Right cardiac atrium (tissue), 5 donors: ENCODE results near the gene CDC34. TPM values are rescaled to one million over a fixed set of nuclear protein-coding genes. Genes with fewer than 3 reads are reported as not detected.

ENCODE experiments used
- ATAC-seq, 2 donors: fragments of 200-7000 bp; cut with Tn5 transposase; one replicate each; pipeline versions ENCODE4 v1.8.0 to v1.9.1; 2020; ENCODE audit warnings: moderate library complexity in 2 of 2, mild to moderate bottlenecking in 1 of 2
- DNase-seq, 3 donors: peaks; one replicate each; pipeline ENCODE4 v3.0.0-alpha.2; 2020
- H3K27ac ChIP-seq: one replicate; pipeline ENCODE4 v1.5.1; 2013; ENCODE audit warnings: mild to moderate bottlenecking, low read length, control low read depth, moderate library complexity
- H3K27me3 ChIP-seq: one replicate; pipeline ENCODE4 v1.6.1; 2013; ENCODE audit not compliant: control insufficient read depth, insufficient read depth
- H3K4me1 ChIP-seq: one replicate; pipeline ENCODE4 v1.6.1; 2013; ENCODE audit warnings: low read length; ENCODE audit not compliant: control insufficient read depth, insufficient read depth
- H3K4me3 ChIP-seq: one replicate; pipeline ENCODE4 v1.5.1; 2013; ENCODE audit warnings: low read length, control low read depth
- H3K9me3 ChIP-seq: one replicate; pipeline ENCODE4 v1.6.1; 2013; ENCODE audit warnings: low read length; ENCODE audit not compliant: control insufficient read depth
- WGBS: extraction: QIAGEN DNeasy Blood & Tissue Kit; methylation state at CpG from one replicate; pipeline ENCODE4 v1.1.7; 2013; 5-methylcytosine and 5-hydroxymethylcytosine counted together
- intact Hi-C, 4 donors: fragments of 100-400 bp; cut with DNase I; formaldehyde crosslinking; loops; one replicate each; pipeline versions ENCODE4 v1.11.0 to v1.14.0; 2022 to 2023
- polyA plus RNA-seq: library from polyadenylated mRNA; stranded (reverse); fragments of 200-250 nt; gene quantifications from one replicate; pipeline ENCODE4 v1.2.3, GENCODE V29; 2013
- total RNA-seq, 4 donors: library from RNA; stranded (reverse); fragmentation: NEBNext Ultra II Directional; extraction: Animal tissue kit (Norgen Biotek cat#: 25700); gene quantifications; one replicate each; pipeline ENCODE4 v1.2.1, GENCODE V29; 2021
- donor health status: healthy with polysubstance abuse.
- donor health status: DM: no; HTN: yes; CAD: no.
- donor health status: DM: no; HTN: no; CAD: no.
- donor health status: DM: no; HTN: yes; CAD: no; lungs with severe emphysema.
- donor health status: DM: yes; HTN: yes; CAD: no.

The CDC34 gene
- total and polyA plus RNA-seq, 5 donors: 66.8 to 95.8 (median 75.9) TPM

DNA sequence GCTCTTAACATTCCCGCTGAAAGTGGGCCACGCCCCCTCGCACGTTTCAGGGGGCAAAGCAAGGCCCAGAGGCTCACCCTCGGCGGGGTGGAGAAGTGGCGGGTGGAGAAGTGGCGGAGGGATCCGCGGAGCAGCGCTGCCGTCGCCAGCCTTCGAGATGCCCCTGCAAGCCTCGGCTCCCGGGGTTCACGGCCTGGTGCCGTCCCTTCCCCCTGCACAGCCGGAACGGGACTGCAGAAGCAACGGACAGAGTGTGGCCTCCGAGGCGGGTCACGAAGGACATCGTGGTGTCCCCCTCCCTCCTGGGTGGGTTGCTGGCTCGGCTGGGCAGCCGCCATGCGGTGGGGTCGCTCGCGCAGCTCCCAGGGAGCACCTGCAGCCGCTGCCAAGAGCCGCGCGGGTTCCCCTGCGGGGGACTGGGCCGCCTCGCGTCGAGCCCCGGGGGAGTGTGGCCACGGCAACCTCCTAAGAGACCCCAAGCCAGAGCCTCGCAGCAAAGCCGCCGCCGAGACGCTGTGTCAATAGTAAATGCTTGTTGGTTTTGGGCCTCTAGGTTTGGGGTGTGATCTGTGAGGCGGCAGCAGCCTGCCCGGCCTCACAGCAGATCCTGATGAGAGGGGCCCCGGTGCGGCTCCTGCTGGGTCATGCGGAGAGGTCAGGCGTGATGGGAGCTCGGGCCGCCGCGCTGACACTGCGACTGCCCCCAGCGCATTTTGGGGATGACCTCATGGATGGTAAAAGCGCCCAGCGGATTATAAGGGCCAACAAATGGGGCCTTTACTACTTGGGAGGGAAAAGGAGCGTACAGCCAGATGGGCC, 18.8 kb upstream of the CDC34 start:
- Histone ChIP-seq H3K9me3 (no peaks in the 10 kb centered on the region), H3K4me3 (no peak overlapping the region), H3K27ac (no peak overlapping the region), H3K27me3 (no peaks in the 10 kb centered on the region), H3K4me1 (no peaks in the 10 kb centered on the region)
- ATAC-seq: no peak
- intact Hi-C loops: no loop called here
- 33% methylated on average over 62 of the region's 62 CpGs for WGBS
- DNase-seq: peak; percentile 21 to 63 (median 62)

DNA sequence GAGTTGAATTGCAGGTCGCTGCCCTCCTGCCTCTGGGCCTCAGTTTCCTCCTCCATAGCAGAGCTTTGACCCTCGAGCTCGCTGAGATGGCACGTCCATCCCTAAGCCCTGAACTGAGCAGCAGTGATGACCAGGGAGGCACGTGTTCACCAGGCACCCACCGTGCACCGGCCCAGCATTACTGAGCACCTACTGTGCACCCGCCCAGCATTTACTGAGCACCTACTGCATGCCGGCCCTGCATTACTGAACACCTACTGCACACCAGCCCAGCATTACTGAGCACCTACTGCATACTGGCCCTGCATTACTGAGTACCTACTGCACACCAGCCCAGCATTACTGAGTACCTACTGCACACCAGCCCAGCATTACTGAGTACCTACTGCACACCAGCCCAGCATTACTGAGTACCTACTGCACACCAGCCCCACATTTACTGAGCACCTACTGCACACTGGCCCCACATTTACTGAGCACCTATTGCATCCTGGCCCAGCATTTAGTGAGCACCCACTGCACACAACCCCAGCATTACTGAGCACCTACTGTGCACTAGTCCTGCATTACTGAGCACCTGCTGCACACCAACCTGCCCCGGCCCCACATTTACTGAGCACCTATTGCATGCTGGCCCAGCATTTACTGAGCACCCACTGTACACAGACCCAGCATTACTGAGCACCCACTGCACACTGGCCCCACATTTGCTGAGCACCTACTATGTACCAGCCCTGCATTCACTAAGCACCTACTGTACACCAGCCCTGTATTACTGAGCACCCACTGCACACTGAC, 18.0 kb upstream of the CDC34 start:
- Histone ChIP-seq H3K4me1 (no peaks in the 10 kb centered on the region), H3K9me3 (no peaks in the 10 kb centered on the region), H3K4me3 (no peak overlapping the region), H3K27me3 (no peaks in the 10 kb centered on the region), H3K27ac (no peak overlapping the region)
- ATAC-seq (no peak), DNase-seq (peak in 1 of 3 donors; percentile 37)
- intact Hi-C loops: no loop called here
- 83% methylated on average over 10 of the region's 10 CpGs for WGBS

DNA sequence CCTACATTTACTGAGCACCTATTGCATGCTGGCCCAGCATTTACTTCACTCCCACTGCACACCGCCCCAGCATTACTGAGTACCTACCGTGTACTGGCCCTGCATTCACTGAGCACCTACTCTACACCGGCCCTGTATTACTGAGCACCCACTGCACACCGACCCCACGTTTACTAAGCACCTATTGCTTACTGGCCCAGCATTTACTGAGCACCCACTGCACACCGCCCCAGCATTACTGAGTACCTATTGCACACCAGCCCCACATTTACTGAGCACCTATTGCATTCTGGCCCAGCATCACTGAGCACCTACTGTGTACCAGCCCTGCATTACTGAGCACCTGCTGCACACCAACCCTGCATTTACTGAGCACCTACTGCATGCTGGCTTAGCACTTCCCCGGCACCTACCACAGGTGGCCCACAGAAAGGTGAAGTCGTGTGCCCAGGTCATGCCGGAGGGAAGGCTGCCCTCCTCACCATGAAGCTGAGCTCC, 17.3 kb upstream of the CDC34 start:
- peak in 1 of 3 donors; percentile 22 for DNase-seq
- 98% methylated on average over 9 of the region's 9 CpGs for WGBS
- H3K4me1 ChIP-seq: no peaks in the 10 kb centered on the region
- no peaks in the 10 kb centered on the region for H3K27me3 ChIP-seq
- intact Hi-C loops: no loop called here
- H3K9me3 ChIP-seq: no peaks in the 10 kb centered on the region
- no peak overlapping the region for H3K4me3 ChIP-seq
- no peak overlapping the region for H3K27ac ChIP-seq
- ATAC-seq: no peak

DNA sequence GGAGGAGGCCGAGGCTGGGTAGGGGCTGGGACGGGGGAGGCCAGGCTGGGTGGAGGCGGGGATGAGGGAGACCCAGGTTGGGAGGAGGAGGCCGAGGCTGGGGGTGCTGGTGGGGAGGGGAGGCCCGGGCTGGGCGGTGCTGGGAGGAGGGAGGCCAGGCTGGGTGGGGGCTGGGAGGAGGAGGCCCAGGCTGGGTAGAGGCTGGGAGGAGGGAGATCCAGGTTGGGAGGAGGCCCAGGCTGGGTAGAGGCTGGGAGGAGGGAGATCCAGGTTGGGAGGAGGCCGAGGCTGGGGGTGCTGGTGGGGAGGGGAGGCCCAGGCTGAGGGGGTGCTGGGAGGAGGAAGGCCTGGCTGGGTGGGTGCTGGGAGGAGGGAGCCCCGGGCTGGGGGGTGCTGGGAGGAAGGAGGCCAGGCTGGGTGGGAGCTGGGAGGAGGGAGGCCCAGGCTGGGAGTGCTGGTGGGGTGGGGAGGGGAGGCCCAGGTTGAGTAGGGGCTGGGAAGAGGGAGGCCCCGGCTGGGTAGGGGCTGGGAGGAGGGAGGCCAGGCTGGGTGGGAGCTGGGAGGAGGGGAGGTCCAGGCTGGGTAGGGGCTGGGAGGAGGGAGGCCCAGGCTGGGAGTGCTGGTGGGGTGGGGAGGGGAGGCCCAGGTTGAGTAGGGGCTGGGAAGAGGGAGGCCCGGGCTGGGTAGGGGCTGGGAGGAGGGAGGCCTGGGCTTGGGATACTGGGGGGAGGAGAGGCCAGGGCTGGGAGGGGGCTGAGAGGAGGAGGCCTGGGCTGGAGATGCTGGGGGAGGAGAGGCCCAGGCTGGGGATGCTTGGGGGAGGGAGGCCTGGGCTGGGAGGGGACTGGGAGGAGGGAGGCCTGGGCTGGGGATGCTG, 13.6 kb upstream of the CDC34 start:
- intact Hi-C loops: no loop called here
- H3K27me3 ChIP-seq: no peaks in the 10 kb centered on the region
- no peaks in the 10 kb centered on the region for H3K9me3 ChIP-seq
- peak; percentile 15 to 26 for ATAC-seq
- peak; percentile 14 to 65 (median 49) for DNase-seq
- H3K27ac ChIP-seq: no peak overlapping the region
- 75% methylated on average over 10 of the region's 10 CpGs for WGBS
- H3K4me3 ChIP-seq: no peak overlapping the region
- no peaks in the 10 kb centered on the region for H3K4me1 ChIP-seq

DNA sequence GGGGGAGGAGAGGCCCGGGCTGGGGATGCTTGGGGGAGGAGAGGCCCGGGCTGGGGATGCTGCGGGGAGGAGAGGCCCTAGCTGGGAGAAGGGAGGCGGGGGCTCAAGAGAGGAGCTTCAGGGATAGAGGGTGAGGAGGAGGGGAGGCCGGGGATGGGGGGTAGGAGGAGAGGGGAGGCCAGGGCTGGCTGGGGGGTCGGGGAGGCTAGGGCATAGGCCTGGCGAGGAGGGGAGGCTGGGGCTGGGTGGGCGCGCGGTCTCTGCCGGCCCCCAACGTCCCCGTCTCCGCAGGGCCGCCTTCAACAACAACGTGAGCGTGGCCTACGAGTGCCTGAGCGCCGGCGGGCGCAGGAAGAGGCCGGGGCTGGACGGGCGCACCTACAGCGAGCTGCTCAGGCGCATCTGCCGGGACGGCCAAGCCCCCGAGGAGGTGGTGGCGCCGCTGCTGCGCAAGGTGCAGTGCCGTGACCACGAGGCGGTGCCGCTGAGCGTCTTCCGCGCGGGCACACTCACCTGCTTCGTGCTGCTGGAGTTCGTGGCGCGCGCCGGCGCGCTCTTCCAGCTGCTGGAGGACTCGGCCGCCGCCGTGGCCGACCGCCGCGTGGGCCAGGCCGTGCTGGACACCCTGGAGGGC, 12.8 kb upstream of the CDC34 start:
- no peak overlapping the region for H3K4me3 ChIP-seq
- H3K27me3 ChIP-seq: no peaks in the 10 kb centered on the region
- H3K9me3 ChIP-seq: no peaks in the 10 kb centered on the region
- 50% methylated on average over 58 of the region's 58 CpGs for WGBS
- ATAC-seq (peak; percentile 8 to 13), DNase-seq (peak; percentile 17 to 62 (median 59))
- intact Hi-C loops: no loop called here
- H3K27ac ChIP-seq: no peak overlapping the region
- H3K4me1 ChIP-seq: no peaks in the 10 kb centered on the region

DNA sequence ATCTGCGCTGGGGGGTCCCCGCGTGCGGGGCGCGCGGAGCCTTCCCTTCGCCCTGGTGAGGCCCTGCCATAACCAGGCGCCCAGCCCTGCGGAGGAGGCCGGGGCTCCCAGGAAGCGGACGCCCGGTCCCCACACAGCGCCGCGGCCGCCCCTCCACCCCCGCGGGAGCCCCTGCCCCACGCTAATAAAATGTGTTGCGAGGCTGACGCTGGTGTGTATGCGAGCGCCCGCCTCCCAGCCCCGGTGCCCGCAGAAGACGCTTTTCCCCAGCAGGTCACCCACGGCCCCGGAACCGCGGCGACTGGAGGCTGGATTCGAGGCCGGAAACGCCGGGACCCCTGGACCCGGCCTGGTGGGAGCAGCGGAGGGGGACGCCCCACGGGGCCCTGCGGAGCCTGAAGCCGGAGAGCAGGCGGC, 12.1 kb upstream of the CDC34 start:
- no peaks in the 10 kb centered on the region for H3K9me3 ChIP-seq
- H3K4me3 ChIP-seq: no peak overlapping the region
- intact Hi-C loops: no loop called here
- H3K27ac ChIP-seq: no peak overlapping the region
- WGBS: 85% methylated on average over 45 of the region's 45 CpGs
- no peaks in the 10 kb centered on the region for H3K4me1 ChIP-seq
- DNase-seq (peak; percentile 9 to 62 (median 49)), ATAC-seq (peak; percentile 3 to 6)
- no peaks in the 10 kb centered on the region for H3K27me3 ChIP-seq

DNA sequence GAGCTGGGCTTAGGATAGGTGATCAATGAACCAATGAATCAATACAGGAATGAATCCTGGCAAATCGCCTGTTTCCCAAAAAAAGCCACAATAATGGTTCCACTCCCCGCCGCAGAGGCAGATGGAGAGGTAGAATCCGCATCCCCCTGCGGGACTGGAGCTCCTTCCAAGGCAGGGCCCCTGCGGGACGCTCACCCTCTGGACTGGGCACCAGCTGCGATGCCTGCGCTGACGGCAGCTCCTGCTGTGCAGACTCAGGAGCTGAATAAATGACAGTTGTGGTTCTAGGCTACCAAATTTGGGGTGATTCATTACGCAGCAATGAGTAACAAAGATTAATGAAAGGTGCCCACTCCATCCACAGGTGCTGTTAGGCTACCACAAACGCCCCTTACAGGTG, 8.8 kb upstream of the CDC34 start:
- Histone ChIP-seq H3K27ac (no peak overlapping the region), H3K4me1 (no peaks in the 10 kb centered on the region), H3K4me3 (no peak overlapping the region), H3K27me3 (no peaks in the 10 kb centered on the region), H3K9me3 (no peaks in the 10 kb centered on the region)
- WGBS: 96% methylated on average over 12 of the region's 12 CpGs
- peak in 1 of 3 donors; percentile 33 for DNase-seq
- no peak for ATAC-seq
- intact Hi-C loops: no loop called here

DNA sequence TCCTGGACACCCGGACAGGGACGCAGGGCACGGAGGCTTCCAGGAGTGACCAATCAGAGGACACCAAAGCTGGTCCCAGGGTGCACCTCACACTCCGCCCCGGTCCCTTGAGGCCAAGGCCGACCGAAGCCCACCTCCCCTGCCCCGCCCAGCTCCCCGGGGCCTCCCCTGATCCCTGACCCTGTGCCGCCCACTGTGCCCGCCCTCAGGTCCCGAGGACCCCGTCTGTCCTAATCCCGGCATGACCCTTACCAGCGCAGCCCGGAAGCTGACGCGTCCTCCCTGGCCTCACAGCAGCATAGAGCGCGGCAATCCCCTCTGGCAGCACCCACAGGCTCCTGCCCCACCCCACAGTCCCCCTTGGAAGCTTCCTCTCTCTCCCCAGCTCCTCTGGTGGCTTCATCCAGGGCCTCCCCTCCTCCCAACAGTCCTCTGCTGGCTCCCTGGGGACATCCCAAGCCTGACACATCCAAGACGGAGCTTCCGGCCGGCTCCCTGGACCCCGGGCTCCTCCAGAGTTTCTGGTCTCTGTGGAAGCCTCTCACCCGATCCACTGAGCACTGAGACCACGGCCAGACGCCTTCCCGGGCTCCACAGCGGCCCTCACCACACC, 7.4 kb upstream of the CDC34 start:
- H3K4me3 ChIP-seq: no peak overlapping the region
- no peaks in the 10 kb centered on the region for H3K9me3 ChIP-seq
- no peaks in the 10 kb centered on the region for H3K27me3 ChIP-seq
- peak; percentile 32 to 41 for ATAC-seq
- WGBS: 62% methylated on average over 29 of the region's 29 CpGs
- H3K27ac ChIP-seq: no peak overlapping the region
- peak in 1 of 3 donors; percentile 70 for DNase-seq
- intact Hi-C loops: no loop called here
- no peaks in the 10 kb centered on the region for H3K4me1 ChIP-seq

DNA sequence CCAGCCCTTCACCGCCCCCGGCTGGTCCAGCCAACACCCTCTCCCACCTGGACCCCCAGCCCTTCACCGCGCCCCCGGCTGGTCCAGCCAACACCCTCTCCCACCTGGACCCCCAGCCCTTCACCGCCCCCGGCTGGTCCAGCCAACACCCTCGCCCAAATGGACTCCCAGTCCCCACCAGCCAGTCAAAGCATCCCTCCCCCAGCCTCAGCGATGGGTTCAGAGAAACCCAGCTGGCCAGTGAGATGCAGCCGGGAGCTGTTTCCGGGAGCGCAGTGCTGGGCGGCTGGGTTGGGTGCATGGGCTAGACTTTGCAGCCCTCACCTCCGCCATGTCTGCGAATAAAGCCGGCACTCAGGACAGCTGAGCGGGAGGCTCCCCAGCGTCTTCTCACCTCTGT, 6.5 kb upstream of the CDC34 start:
- Histone ChIP-seq H3K4me1 (no peaks in the 10 kb centered on the region), H3K9me3 (no peaks in the 10 kb centered on the region), H3K4me3 (no peak overlapping the region), H3K27ac (no peak overlapping the region), H3K27me3 (no peaks in the 10 kb centered on the region)
- WGBS: 67% methylated on average over 18 of the region's 18 CpGs
- intact Hi-C loops: no loop called here
- ATAC-seq (no peak), DNase-seq (peak in 1 of 3 donors; percentile 68)

DNA sequence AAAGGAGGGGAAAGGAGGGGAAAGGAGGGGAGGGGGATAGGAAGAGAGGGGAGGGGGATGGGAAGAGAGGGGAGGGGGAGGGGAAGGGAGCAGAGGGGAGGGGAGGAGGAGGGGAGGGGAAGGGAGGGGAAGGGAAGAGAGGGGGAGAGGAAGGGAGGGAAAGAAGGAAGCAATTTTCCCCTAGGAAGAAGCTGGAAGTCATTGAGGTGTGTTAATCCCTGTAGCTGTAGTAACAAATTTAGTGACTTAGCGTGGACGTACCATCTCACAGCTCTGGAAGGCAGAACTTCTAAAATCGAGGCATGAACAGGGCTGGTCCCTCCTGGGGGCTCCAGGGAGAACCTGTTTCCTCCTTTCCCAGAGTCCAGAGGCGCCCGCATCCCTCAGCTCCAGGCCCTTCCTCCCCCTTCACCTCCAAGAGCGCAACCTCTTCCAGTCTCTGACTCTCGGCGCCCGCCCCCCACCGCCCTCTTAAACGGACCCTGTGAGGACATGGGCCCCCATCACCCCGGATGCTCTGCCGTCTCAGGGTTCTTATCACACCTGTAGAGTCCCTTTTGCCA, 5.6 kb upstream of the CDC34 start:
- Histone ChIP-seq H3K27ac (no peak overlapping the region), H3K27me3 (no peaks in the 10 kb centered on the region), H3K4me3 (no peak overlapping the region), H3K9me3 (no peaks in the 10 kb centered on the region), H3K4me1 (no peaks in the 10 kb centered on the region)
- ATAC-seq (no peak), DNase-seq (no peak)
- WGBS: 46% methylated on average over 13 of the region's 13 CpGs
- intact Hi-C loops: no loop called here
